Right cardiac atrium (tissue), 5 donors: Measurements from ENCODE around the gene ZBED5. TPM values are rescaled to one million over a fixed set of nuclear protein-coding genes. Genes with fewer than 3 reads are reported as not detected.

ENCODE experiments used
- ATAC-seq, 2 donors: fragments of 200-7000 bp; cut with Tn5 transposase; one replicate each; pipeline versions ENCODE4 v1.8.0 to v1.9.1; 2020; ENCODE audit warnings: moderate library complexity in 2 of 2, mild to moderate bottlenecking in 1 of 2
- DNase-seq, 3 donors: peaks; one replicate each; pipeline ENCODE4 v3.0.0-alpha.2; 2020
- H3K27ac ChIP-seq: one replicate; pipeline ENCODE4 v1.5.1; 2013; ENCODE audit warnings: mild to moderate bottlenecking, low read length, control low read depth, moderate library complexity
- H3K27me3 ChIP-seq: one replicate; pipeline ENCODE4 v1.6.1; 2013; ENCODE audit not compliant: control insufficient read depth, insufficient read depth
- H3K4me1 ChIP-seq: one replicate; pipeline ENCODE4 v1.6.1; 2013; ENCODE audit warnings: low read length; ENCODE audit not compliant: control insufficient read depth, insufficient read depth
- H3K4me3 ChIP-seq: one replicate; pipeline ENCODE4 v1.5.1; 2013; ENCODE audit warnings: low read length, control low read depth
- H3K9me3 ChIP-seq: one replicate; pipeline ENCODE4 v1.6.1; 2013; ENCODE audit warnings: low read length; ENCODE audit not compliant: control insufficient read depth
- WGBS: extraction: QIAGEN DNeasy Blood & Tissue Kit; methylation state at CpG from one replicate; pipeline ENCODE4 v1.1.7; 2013; 5-methylcytosine and 5-hydroxymethylcytosine counted together
- intact Hi-C, 4 donors: fragments of 100-400 bp; cut with DNase I; formaldehyde crosslinking; loops; one replicate each; pipeline versions ENCODE4 v1.11.0 to v1.14.0; 2022 to 2023
- polyA plus RNA-seq: library from polyadenylated mRNA; stranded (reverse); fragments of 200-250 nt; gene quantifications from one replicate; pipeline ENCODE4 v1.2.3, GENCODE V29; 2013
- total RNA-seq, 4 donors: library from RNA; stranded (reverse); fragmentation: NEBNext Ultra II Directional; extraction: Animal tissue kit (Norgen Biotek cat#: 25700); gene quantifications; one replicate each; pipeline ENCODE4 v1.2.1, GENCODE V29; 2021
- donor health status: healthy with polysubstance abuse.
- donor health status: DM: no; HTN: yes; CAD: no.
- donor health status: DM: no; HTN: no; CAD: no.
- donor health status: DM: no; HTN: yes; CAD: no; lungs with severe emphysema.
- donor health status: DM: yes; HTN: yes; CAD: no.

Gene ZBED5
- total and polyA plus RNA-seq, 5 donors: 23.8 to 46.7 (median 43.1) TPM

DNA sequence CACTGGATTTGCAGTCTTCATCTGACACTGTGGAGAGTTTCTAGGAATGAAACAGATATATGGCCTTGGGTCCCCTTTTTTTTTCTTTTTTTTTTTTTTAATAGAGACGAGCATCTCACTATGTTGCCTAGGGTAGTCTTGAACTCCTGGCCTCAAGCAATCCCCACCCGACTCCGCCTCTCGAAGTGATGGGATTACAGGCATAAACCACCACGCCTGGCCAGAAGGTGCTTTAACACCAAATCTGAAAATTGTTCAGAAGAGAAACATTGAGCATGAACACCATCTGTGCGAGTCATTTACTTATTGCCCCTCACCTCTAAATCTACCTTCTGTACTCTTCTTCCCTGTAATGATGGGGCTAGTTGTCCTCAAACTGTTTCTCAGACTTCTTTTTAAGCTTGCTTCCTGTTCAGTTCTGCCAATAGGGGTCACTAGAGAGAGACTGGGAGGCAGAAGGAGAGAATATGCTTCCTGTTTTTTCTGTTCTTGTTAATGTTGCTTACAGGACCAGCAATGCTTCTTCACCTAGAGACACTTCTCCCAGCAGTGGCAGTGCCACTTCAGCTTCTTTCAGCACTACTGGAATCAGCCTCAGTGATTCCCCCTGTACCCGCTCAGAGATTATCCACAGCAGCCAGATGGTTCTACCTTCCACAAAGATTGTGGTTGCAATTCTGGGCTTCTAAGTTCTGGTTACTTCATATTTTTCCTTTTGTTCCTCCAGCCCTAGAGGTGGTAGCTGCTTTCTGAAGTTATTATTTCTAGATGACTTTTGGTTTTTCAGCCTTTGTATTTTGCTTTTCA lies 20.8 kb upstream of the ZBED5 start:
- intact Hi-C loops: no loop called here
- ATAC-seq (peak in 1 of 2 donors; percentile 33), DNase-seq (no peak)
- Histone ChIP-seq H3K27ac (no peak overlapping the region), H3K4me3 (no peak overlapping the region), H3K4me1 (no peaks in the 10 kb centered on the region), H3K27me3 (no peaks in the 10 kb centered on the region), H3K9me3 (no peaks in the 10 kb centered on the region)
- 94% methylated on average over 7 of the region's 7 CpGs for WGBS

DNA sequence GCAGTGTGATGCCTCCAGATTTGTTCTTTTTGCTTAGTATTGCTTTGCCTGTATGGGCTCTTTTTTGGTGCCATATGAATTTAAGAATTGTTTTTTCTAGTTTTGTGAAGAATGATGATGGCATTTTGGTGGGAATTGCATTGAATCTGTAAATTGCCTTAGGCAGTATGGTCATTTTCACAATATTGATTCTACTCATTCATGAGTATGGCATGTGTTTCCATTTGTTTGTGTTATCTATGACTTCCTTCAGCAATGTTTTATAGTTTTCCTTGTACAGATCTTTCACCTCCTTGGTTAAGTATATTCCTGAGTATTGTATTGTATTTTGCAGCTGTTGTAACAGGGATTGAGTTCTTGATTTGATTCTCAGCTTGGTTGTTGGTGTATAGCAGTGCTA lies 18.3 kb upstream of the ZBED5 start:
- H3K27me3 ChIP-seq: no peaks in the 10 kb centered on the region
- no peaks in the 10 kb centered on the region for H3K4me1 ChIP-seq
- H3K9me3 ChIP-seq: no peaks in the 10 kb centered on the region
- ATAC-seq (no peak), DNase-seq (no peak)
- intact Hi-C loops: no loop called here
- H3K27ac ChIP-seq: no peak overlapping the region
- no peak overlapping the region for H3K4me3 ChIP-seq

DNA sequence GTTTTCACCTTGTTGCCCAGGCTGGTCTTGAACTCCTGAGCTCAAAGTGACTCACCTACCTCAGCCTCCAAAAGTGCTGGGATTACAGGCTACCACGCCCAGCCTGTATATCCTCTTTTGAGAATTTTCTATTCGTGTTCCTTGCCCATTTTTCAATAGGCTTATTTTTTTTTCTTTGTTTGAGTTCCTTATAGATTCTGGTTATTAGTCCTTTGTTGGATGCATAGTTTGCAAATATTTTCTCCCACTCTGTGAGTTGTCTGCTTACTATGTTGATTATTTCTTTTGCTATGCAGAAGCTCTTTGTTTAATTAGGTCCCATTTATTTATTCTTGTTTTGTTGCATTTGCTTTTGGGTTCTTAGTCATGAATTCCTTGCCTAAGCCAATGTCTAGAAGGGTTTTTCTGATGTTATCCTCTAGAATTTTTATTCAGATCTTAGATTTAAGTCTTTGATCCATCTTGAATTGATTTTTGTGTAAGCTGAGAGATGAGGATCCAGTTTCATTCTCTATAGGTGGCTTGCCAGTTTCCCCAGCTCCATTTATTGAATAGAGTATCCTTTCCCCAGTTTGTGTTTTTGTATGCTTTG lies 17.7 kb upstream of the ZBED5 start:
- H3K4me1 ChIP-seq: no peaks in the 10 kb centered on the region
- no peak overlapping the region for H3K27ac ChIP-seq
- no peaks in the 10 kb centered on the region for H3K27me3 ChIP-seq
- ATAC-seq (no peak), DNase-seq (no peak)
- H3K4me3 ChIP-seq: no peak overlapping the region
- intact Hi-C loops: no loop called here
- H3K9me3 ChIP-seq: no peaks in the 10 kb centered on the region
- 91% methylated on average over 2 of the region's 2 CpGs for WGBS

DNA sequence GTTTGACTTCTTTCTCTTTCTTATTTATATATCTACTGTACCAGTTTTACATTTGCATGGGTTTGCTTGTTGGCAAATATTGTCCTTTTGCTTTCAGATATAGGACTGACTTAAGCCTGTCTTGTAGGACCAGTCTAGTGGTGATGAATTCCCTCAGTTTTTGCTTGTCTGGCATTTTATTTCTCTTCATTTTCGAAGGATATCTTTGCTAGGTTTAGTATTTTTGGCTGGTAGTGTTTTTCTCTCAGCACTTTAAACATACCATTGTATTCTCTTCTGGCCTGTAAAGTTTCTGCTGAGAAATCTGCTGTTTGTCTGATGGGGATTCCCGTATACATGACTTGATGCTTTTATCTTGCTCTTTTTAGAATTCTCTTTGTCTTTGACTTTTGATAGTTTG lies 14.2 kb upstream of the ZBED5 start:
- Histone ChIP-seq H3K4me1 (no peaks in the 10 kb centered on the region), H3K4me3 (no peak overlapping the region), H3K27ac (no peak overlapping the region), H3K9me3 (no peaks in the 10 kb centered on the region), H3K27me3 (no peaks in the 10 kb centered on the region)
- DNase-seq (no peak), ATAC-seq (no peak)
- WGBS: 98% methylated on average over 2 of the region's 2 CpGs
- intact Hi-C loops: no loop called here

DNA sequence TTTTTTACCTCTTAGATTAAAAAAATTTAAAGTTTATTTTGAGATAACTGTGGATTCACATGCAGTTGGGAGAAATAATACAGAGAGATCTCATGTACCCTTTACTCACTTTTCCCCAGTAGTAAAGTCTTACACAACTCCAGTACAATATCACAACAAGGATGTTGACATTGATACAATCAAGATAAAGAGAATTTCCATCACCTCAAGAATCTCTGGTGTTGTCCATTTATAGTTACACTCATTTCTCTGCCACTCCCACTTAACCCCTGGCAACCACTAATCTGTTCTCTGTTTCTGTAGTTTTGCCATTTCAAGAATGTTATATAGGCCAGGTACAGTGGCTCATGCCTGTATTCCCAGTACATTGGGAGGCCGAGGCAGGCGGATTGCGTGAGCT lies 10.5 kb upstream of the ZBED5 start:
- intact Hi-C loops: no loop called here
- DNase-seq: no peak
- ATAC-seq: no peak
- WGBS: 95% methylated on average over 3 of the region's 3 CpGs
- no peaks in the 10 kb centered on the region for H3K9me3 ChIP-seq
- H3K27me3 ChIP-seq: no peaks in the 10 kb centered on the region
- no peaks in the 10 kb centered on the region for H3K4me1 ChIP-seq
- H3K27ac ChIP-seq: no peak overlapping the region
- no peak overlapping the region for H3K4me3 ChIP-seq

DNA sequence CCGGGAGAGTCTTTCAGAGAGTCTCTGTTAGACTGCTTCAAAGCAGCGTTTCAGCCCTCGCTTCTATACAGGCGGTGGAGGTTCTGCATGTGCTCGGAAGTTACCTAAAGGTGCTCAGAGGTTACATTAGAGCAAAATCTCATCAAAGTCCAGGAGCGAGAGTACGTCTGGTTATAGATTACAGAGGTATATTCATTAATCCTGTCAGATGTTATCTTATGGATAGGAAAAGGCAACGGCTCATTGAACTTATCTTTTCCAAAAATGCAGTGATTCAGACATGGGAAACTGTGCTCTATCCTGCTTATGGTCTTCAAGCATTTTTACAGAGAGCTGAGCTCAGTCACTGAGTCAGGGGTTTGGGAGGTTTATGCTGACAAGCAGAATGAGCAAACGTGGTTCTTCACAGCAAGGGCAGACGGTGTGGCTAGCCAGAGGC lies 9.1 kb upstream of the ZBED5 start:
- H3K27ac ChIP-seq: peak overlapping the region; percentile 42
- no peak for DNase-seq
- WGBS: 70% methylated on average over 10 of the region's 10 CpGs
- intact Hi-C loops: no loop called here
- ATAC-seq: peak; percentile 20 to 57
- H3K27me3 ChIP-seq: no peaks in the 10 kb centered on the region
- H3K4me1 ChIP-seq: no peaks in the 10 kb centered on the region
- H3K4me3 ChIP-seq: no peak overlapping the region
- no peaks in the 10 kb centered on the region for H3K9me3 ChIP-seq

DNA sequence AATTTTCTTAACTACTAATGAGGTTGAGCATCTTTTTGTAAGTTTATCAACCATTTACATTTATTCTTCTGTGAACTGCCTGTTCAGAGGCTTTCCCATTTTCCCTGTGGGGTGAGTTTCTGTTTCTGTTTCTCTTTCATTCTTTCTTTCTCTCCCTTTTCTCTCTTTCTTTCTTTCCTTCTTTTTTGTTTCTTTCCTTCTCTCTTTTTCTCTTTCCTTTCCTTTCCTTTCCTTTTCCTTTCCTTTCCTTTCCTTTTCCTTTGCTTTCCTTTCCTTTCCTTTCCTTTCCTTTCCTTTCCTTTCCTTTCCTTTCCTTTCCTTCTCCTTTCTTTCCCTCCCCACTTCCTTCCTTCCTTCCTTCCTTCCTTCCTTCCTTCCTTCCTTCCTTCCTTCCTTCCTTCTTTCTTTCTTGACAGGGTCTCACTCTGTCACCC lies 8.0 kb upstream of the ZBED5 start:
- Histone ChIP-seq H3K4me1 (no peaks in the 10 kb centered on the region), H3K9me3 (no peaks in the 10 kb centered on the region), H3K27ac (no peak overlapping the region), H3K4me3 (no peak overlapping the region), H3K27me3 (no peaks in the 10 kb centered on the region)
- intact Hi-C loops: no loop called here
- no peak for ATAC-seq
- DNase-seq: no peak

DNA sequence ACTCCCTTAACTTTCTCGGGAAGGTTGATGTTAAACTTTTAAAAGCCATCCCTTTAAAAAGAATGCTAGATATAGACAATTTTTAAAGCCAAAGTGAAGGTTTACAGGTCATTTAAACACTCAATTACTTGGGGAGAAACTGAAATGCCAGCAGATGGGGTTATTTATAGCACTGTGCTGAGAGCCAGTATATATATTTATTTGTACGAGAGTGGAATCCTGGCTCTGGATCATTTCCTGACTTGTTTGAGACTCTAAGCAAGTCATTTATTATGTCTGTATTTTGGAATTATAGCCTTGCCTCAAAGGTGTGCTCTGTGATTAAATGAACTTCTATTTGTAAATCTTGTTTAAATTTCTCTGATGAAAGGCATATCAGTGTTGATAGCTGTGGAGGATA lies 6.8 kb upstream of the ZBED5 start:
- WGBS: 32% methylated on average over 2 of the region's 2 CpGs
- peak; percentile 55 to 65 for ATAC-seq
- Histone ChIP-seq H3K27ac (no peak overlapping the region), H3K27me3 (no peaks in the 10 kb centered on the region), H3K4me3 (peak overlapping the region; percentile 5), H3K9me3 (no peaks in the 10 kb centered on the region), H3K4me1 (no peaks in the 10 kb centered on the region)
- intact Hi-C loops: loop anchor here in 1 of 4 donors (5.0 kb wide), 1 partner anchor 33 kb away; no protein-coding TSS in a partner anchor
- no peak for DNase-seq

DNA sequence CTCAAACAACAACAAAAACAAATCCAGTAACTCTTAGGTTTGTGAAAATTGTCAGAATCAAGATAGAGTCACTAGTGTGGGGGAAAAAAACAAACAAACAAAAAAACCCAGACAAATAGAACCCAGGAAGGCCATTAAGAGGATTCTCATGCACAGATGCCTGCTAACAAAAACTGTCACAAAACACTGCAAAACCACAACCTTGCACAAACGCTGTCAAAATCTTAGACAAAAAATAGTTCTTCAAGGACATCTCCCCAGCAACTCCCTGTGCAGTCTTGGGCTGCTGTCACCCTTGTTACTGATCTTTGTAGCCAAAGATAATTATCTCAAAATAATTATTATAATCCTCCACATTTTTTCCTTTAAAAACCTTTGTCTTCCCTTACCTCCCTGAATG lies 4.6 kb upstream of the ZBED5 start:
- H3K9me3 ChIP-seq: no peaks in the 10 kb centered on the region
- H3K27ac ChIP-seq: no peak overlapping the region
- no peak overlapping the region for H3K4me3 ChIP-seq
- DNase-seq: no peak
- WGBS: 66% methylated on average over 1 of the region's 1 CpG
- H3K4me1 ChIP-seq: no peaks in the 10 kb centered on the region
- intact Hi-C loops: loop anchor here in 1 of 4 donors (5.0 kb wide), 1 partner anchor 35 kb away; no protein-coding TSS in a partner anchor
- no peaks in the 10 kb centered on the region for H3K27me3 ChIP-seq
- no peak for ATAC-seq

DNA sequence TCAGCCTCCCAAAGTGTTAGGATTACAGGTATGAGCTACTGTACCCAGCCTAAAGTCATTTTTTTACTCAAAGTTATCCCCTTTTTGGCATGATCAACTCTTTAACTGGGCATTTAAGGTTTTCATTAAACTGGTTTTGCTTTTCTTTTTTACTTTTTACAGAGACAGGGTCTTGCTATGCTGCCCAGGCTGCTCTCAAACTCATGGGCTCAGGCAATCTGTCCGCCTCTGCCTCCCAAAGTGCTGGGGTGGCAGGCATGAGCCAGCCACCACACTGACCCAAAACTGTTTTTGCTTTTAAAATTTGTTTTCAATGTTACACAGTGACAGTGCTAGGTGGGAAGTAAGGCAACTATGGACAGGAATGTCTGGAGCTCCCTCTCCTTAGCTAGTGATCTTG lies 3.9 kb upstream of the ZBED5 start:
- Histone ChIP-seq H3K27me3 (no peaks in the 10 kb centered on the region), H3K4me1 (no peaks in the 10 kb centered on the region), H3K27ac (no peak overlapping the region), H3K9me3 (no peaks in the 10 kb centered on the region), H3K4me3 (no peak overlapping the region)
- WGBS: 95% methylated on average over 1 of the region's 1 CpG
- DNase-seq: no peak
- no peak for ATAC-seq
- intact Hi-C loops: loop anchor here in 1 of 4 donors (5.0 kb wide), 1 partner anchor 36 kb away; no protein-coding TSS in a partner anchor

DNA sequence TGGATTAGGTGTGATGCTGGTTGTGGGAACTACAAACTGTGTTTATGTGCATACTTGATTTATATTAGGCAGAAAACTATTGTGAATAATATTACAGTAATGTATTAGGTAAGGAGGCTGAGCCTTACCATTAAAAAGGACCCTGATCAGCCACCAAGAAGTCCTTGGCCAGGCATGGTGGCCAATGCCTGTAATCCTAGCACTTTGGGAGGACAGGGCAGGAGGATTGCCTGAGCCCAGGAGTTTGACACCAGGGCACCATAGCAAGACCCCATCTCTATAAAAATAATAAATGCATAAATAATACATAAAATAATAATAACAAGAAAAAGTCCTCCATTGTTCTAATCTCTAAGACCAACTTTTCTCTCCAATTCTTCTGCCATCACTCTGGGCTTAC lies 3.2 kb upstream of the ZBED5 start:
- Histone ChIP-seq H3K27me3 (no peaks in the 10 kb centered on the region), H3K4me3 (no peak overlapping the region), H3K9me3 (no peaks in the 10 kb centered on the region), H3K4me1 (no peaks in the 10 kb centered on the region), H3K27ac (no peak overlapping the region)
- DNase-seq: no peak
- no peak for ATAC-seq
- intact Hi-C loops: loop anchor here in 1 of 4 donors (5.0 kb wide), 1 partner anchor 36 kb away; no protein-coding TSS in a partner anchor
